ENCODE measurements around the gene CCDC192. TPM values are rescaled to one million over a fixed set of nuclear protein-coding genes. Genes with fewer than 3 reads are reported as not detected.

The CCDC192 gene
- polyA plus RNA-seq, 2 of the 4 experiments (the other 2 are of a cell fraction) = not detected

DNA sequence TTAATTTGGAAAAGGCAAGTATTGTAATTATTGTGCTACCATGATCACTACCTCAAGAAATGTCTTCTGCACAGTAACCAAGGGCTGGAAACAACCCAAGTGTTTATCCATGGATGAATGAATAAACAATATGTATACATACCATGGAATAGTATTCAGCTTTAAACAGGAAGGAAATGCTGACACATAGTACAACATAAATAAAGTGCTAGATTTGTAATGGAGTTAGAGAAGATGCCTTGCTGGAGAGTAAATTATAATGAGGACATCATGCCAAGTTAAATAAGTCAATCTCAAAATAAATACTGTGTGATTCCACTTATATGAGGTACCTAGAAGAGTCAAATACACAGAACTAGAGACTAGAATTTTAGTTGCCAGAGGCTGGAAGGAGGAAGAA lies 160.0 kb downstream of the CCDC192 start:
- POLR2A ChIA-PET = interaction anchor here (0.6 kb wide), 1 partner anchor 76 kb away, joined by 3 read pairs; no protein-coding TSS in a partner anchor
- no peak for FAIRE-seq
- no peak for DNase-seq (ENCODE audit: low read depth in 1 of 2, low spot score in 1 of 2)
- Histone ChIP-seq H3K4me1 (no peaks in the 10 kb centered on the region), H3K9me3 (no peaks in the 10 kb centered on the region), H3K27ac (no peak overlapping the region), H3K4me3 (no peak overlapping the region), H3K4me2 (no peak overlapping the region)
- no peak for ATAC-seq
- TF ChIP-seq HDAC2 (IDR thresholded peaks at IDR 0.05) = no peak
- TF ChIP-seq RARB (CRISPR knock-in tag; IDR thresholded peaks at IDR 0.05) = no peak
- no peak for TF ChIP-seq NFE2L2 (conservative IDR thresholded peaks at IDR 0.05; ENCODE audit: low read length)
- TF ChIP-seq GATA3 (IDR thresholded peaks at IDR 0.05; ENCODE audit: borderline replicate concordance) = no peak
- no peak for TF ChIP-seq MYC (IDR thresholded peaks at IDR 0.05; ENCODE audit: borderline replicate concordance, low read length)
- CTCF ChIA-PET = interaction anchor here (1.1 to 1.3 kb wide), 2 partner anchors 12 to 22 kb away, joined by 3 read pairs; no protein-coding TSS in a partner anchor

DNA sequence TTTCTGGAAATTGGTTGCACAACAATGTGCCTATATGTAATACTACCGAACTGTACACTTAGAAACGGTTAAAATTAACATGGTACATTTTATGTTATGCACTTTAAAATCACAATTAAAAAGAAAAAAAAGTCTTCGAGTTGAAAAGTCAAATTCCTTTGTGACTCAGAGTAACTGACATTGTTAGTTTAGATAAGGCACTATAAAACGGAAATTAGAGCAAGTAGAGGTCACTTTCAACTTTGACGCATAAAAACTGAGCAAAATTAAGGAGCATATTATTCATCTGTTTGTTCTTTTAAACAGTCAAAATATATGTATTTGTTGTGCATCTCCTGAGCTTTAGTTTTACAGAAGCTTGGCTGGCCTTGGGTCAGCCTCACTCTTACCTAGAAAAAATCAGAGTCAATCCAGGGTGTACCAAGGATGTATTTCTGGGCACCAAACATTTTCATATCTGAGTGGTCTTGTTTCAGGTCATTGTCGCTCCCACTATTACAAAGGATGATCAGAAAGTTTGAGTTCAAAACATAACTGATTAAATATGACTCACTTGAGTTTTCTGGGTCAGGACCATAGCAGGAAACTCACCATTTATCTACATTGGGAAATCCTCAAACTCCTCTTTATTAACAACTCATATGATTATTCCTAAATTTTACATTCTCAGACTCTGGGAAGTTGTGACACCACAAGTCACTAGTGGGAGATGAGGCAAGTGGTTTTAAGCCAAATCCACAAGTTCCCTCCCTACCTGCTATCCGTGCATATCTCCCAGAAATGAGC lies 160.6 kb downstream of the CCDC192 start:
- Histone ChIP-seq H3K9me3 (no peaks in the 10 kb centered on the region), H3K4me3 (no peak overlapping the region), H3K4me2 (no peak overlapping the region), H3K27ac (no peak overlapping the region), H3K4me1 (no peaks in the 10 kb centered on the region)
- ATAC-seq (no peak), DNase-seq (ENCODE audit: low read depth in 1 of 2, low spot score in 1 of 2) (no peak), FAIRE-seq (peak; percentile 43)
- WGBS (ENCODE audit: missing lambda C conversion rate) = 69% methylated on average over 7 of the region's 7 CpGs
- ChIA-PET POLR2A (no interaction called here), CTCF (no interaction called here)
- TF ChIP-seq CHD4 (IDR thresholded peaks at IDR 0.05; ENCODE audit: borderline replicate concordance) (no peak), RAD21 (conservative IDR thresholded peaks at IDR 0.05 in 1 of 2, IDR thresholded peaks at IDR 0.05 in 1 of 2) (no peak), KDM1A (IDR thresholded peaks at IDR 0.05; ENCODE audit: low read depth) (no peak), NPAS2 (CRISPR knock-in tag; IDR thresholded peaks at IDR 0.05; ENCODE audit: borderline replicate concordance) (no peak), HEYL (CRISPR knock-in tag; IDR thresholded peaks at IDR 0.05) (no peak), KDM5A (IDR thresholded peaks at IDR 0.05) (no peak), RCOR1 (IDR thresholded peaks at IDR 0.05; ENCODE audit: low read depth, low read length) (no peak)
- TF ChIP-seq, protein P1, sequence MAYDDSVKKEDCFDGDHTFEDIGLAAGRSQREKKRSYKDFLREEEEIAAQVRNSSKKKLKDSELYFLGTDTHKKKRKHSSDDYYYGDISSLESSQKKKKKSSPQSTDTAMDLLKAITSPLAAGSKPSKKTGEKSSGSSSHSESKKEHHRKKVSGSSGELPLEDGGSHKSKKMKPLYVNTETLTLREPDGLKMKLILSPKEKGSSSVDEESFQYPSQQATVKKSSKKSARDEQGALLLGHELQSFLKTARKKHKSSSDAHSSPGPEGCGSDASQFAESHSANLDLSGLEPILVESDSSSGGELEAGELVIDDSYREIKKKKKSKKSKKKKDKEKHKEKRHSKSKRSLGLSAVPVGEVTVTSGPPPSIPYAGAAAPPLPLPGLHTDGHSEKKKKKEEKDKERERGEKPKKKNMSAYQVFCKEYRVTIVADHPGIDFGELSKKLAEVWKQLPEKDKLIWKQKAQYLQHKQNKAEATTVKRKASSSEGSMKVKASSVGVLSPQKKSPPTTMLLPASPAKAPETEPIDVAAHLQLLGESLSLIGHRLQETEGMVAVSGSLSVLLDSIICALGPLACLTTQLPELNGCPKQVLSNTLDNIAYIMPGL (CRISPR knock-in tag; IDR thresholded peaks at IDR 0.05; ENCODE audit: borderline replicate concordance) = no peak

DNA sequence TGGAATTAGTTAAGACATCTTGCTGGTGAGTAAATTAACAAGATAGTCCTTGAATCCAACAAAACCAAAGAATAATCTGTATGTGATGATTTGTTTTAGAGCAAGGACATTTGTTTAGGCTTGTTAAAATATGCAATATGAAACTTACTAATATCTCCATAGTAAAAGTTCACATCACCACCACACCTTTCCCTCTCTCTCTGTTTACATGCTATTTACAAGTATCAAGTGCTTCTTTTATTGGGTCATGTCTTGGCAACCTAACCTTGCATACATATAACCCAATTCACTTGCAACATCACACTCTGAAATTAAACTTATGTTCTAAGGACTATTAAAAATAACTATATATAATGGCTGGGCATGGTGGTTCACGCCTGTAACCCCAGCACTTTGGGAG lies 161.3 kb downstream of the CCDC192 start:
- TF ChIP-seq PHF8 (IDR thresholded peaks at IDR 0.05; ENCODE audit: borderline replicate concordance, low read depth) (no peak), EHF (CRISPR knock-in tag; IDR thresholded peaks at IDR 0.05) (no peak), KDM5A (IDR thresholded peaks at IDR 0.05) (no peak), TFCP2L1 (CRISPR knock-in tag; IDR thresholded peaks at IDR 0.05) (no peak), RNF2 (IDR thresholded peaks at IDR 0.05; ENCODE audit: borderline replicate concordance, low read depth) (no peak), GATA3 (IDR thresholded peaks at IDR 0.05; ENCODE audit: borderline replicate concordance) (no peak), ZSCAN20 (CRISPR knock-in tag; IDR thresholded peaks at IDR 0.05) (no peak), CHD2 (IDR thresholded peaks at IDR 0.05; ENCODE audit: low read length, partially characterized antibody) (no peak), POLR2AphosphoS2 (conservative IDR thresholded peaks at IDR 0.05; ENCODE audit: low read length) (no peak), SREBF2 (IDR thresholded peaks at IDR 0.05) (no peak)
- TF ChIP-seq, protein P2, sequence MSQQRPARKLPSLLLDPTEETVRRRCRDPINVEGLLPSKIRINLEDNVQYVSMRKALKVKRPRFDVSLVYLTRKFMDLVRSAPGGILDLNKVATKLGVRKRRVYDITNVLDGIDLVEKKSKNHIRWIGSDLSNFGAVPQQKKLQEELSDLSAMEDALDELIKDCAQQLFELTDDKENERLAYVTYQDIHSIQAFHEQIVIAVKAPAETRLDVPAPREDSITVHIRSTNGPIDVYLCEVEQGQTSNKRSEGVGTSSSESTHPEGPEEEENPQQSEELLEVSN (IDR thresholded peaks at IDR 0.05; ENCODE audit: borderline replicate concordance, low read depth) = no peak
- TF ChIP-seq, protein P3, sequence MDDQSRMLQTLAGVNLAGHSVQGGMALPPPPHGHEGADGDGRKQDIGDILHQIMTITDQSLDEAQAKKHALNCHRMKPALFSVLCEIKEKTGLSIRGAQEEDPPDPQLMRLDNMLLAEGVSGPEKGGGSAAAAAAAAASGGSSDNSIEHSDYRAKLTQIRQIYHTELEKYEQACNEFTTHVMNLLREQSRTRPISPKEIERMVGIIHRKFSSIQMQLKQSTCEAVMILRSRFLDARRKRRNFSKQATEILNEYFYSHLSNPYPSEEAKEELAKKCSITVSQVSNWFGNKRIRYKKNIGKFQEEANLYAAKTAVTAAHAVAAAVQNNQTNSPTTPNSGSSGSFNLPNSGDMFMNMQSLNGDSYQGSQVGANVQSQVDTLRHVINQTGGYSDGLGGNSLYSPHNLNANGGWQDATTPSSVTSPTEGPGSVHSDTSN (IDR thresholded peaks at IDR 0.05) = no peak
- CTCF ChIA-PET = interaction anchor here (3.7 kb wide), 1 partner anchor 14 kb away, joined by 26 read pairs; no protein-coding TSS in a partner anchor
- ATAC-seq (no peak), DNase-seq (ENCODE audit: low read depth in 1 of 2, low spot score in 1 of 2) (no peak), FAIRE-seq (no peak)
- WGBS (ENCODE audit: missing lambda C conversion rate) = 83% methylated on average over 1 of the region's 1 CpG
- POLR2A ChIA-PET = no interaction called here
- Histone ChIP-seq H3K4me3 (no peak overlapping the region), H3K9me3 (no peaks in the 10 kb centered on the region), H3K4me1 (no peaks in the 10 kb centered on the region), H3K27ac (no peak overlapping the region), H3K4me2 (no peak overlapping the region)
